Progenitor cell of endocrine pancreas (in vitro differentiated cells): Measurements from ENCODE around the gene UNC45B. TPM values are rescaled to one million over a fixed set of nuclear protein-coding genes. Genes with fewer than 3 reads are reported as not detected.
"Not testable (repeated sequence)": the region's sequence is repeated elsewhere in the genome, so short reads cannot be mapped to it uniquely, and the experiment has no call there.

Experiments
- DNase-seq: peaks from one replicate; pipeline ENCODE4 v3.0.0; 2021; ENCODE audit warnings: low spot score; ENCODE audit not compliant: unreplicated experiment
- H3K27ac Mint-ChIP-seq: 2 replicates; pipeline ENCODE4 v1.8.0; 2021; ENCODE audit warnings: mild to moderate bottlenecking, moderate library complexity, mixed read lengths
- H3K27me3 Mint-ChIP-seq: 2 replicates; pipeline ENCODE4 v1.8.0; 2021; ENCODE audit warnings: mixed read lengths
- H3K36me3 Mint-ChIP-seq: 2 replicates; pipeline ENCODE4 v1.8.0; 2022; ENCODE audit warnings: mixed read lengths; ENCODE audit not compliant: insufficient read depth
- H3K4me1 Mint-ChIP-seq: 2 replicates; pipeline ENCODE4 v1.8.0; 2021; ENCODE audit warnings: low read depth, mixed read lengths
- H3K4me3 Mint-ChIP-seq: 2 replicates; pipeline ENCODE4 v1.8.0; 2021; ENCODE audit warnings: low read depth, mild to moderate bottlenecking, moderate library complexity, mixed read lengths
- H3K9me3 Mint-ChIP-seq: 2 replicates; pipeline ENCODE4 v1.8.0; 2021; ENCODE audit warnings: low read depth, mixed read lengths
- CTCF ChIP-seq: fragments of 200-600 bp; sonication (generic); IDR thresholded peaks from one replicate; pipeline ENCODE4 v1.5.0; 2021; ENCODE audit warnings: antibody characterized with exemption, mild to moderate bottlenecking; ENCODE audit not compliant: unreplicated experiment
- total RNA-seq: library from RNA; stranded (reverse); gene quantifications from 2 replicates; pipeline ENCODE4 v1.2.1, GENCODE V29; 2021

The UNC45B gene
- total RNA-seq, 1 donor from 2014 or later: not detected

GRCh38 chr17:35224436-35224835 is 76.8 kb downstream of the UNC45B start:
- Mint-ChIP-seq H3K9me3 (no peaks in the 10 kb centered on the region), H3K4me3 (no peak overlapping the region), H3K27ac (no peak overlapping the region), H3K4me1 (no peaks in the 10 kb centered on the region), H3K36me3 (no peaks in the 10 kb centered on the region), H3K27me3 (peaks cover 8% of the 10 kb centered on the region)
- TF ChIP-seq CTCF: no peak
- no peak for DNase-seq

GRCh38 chr17:35227546-35227945 is 79.9 kb downstream of the UNC45B start:
- H3K4me1 Mint-ChIP-seq: no peaks in the 10 kb centered on the region
- peaks cover 14% of the 10 kb centered on the region for H3K27me3 Mint-ChIP-seq
- H3K4me3 Mint-ChIP-seq: no peak overlapping the region
- no peak for DNase-seq
- H3K9me3 Mint-ChIP-seq: no peaks in the 10 kb centered on the region
- TF ChIP-seq CTCF: no peak
- no peak overlapping the region for H3K27ac Mint-ChIP-seq
- H3K36me3 Mint-ChIP-seq: no peaks in the 10 kb centered on the region

GRCh38 chr17:35229638-35230037 is 82.0 kb downstream of the UNC45B start:
- no peaks in the 10 kb centered on the region for H3K4me1 Mint-ChIP-seq
- no peak overlapping the region for H3K4me3 Mint-ChIP-seq
- no peak overlapping the region for H3K27ac Mint-ChIP-seq
- peaks cover 11% of the 10 kb centered on the region for H3K27me3 Mint-ChIP-seq
- no peaks in the 10 kb centered on the region for H3K9me3 Mint-ChIP-seq
- no peak for TF ChIP-seq CTCF
- DNase-seq: no peak
- H3K36me3 Mint-ChIP-seq: no peaks in the 10 kb centered on the region

GRCh38 chr17:35234315-35234714 is 86.7 kb downstream of the UNC45B start:
- peaks cover 15% of the 10 kb centered on the region for H3K27me3 Mint-ChIP-seq
- not testable (repeated sequence) for DNase-seq, H3K4me3 Mint-ChIP-seq, H3K4me1 Mint-ChIP-seq, H3K27ac Mint-ChIP-seq, H3K36me3 Mint-ChIP-seq, H3K9me3 Mint-ChIP-seq

- peaks cover 3% of the 10 kb centered on the region for H3K4me1 Mint-ChIP-seq
- no peak for TF ChIP-seq CTCF
Observed at GRCh38 chr17:35235289-35235688, 87.7 kb downstream of the UNC45B start.

GRCh38 chr17:35235917-35236316 is 88.3 kb downstream of the UNC45B start:
- Mint-ChIP-seq H3K36me3 (peaks cover 2% of the 10 kb centered on the region), H3K27me3 (peaks cover 9% of the 10 kb centered on the region), H3K4me3 (no peak overlapping the region), H3K27ac (no peak overlapping the region), H3K4me1 (peaks cover 3% of the 10 kb centered on the region), H3K9me3 (no peaks in the 10 kb centered on the region)
- no peak for TF ChIP-seq CTCF
- DNase-seq: no peak

More at GRCh38 chr17:35235289-35235688, 87.7 kb downstream of the UNC45B start:
- H3K36me3 Mint-ChIP-seq: peaks cover 2% of the 10 kb centered on the region
- H3K9me3 Mint-ChIP-seq: no peaks in the 10 kb centered on the region
- DNase-seq: no peak
- peaks cover 12% of the 10 kb centered on the region for H3K27me3 Mint-ChIP-seq
- H3K4me3 Mint-ChIP-seq: no peak overlapping the region
- no peak overlapping the region for H3K27ac Mint-ChIP-seq
